ENCODE results near the gene IFFO2. TPM values are rescaled to one million over a fixed set of nuclear protein-coding genes. Genes with fewer than 3 reads are reported as not detected.

IFFO2 gene
- total and polyA plus RNA-seq, 2 experiments from 2014 or later: 0.71 to 7.5 TPM

DNA sequence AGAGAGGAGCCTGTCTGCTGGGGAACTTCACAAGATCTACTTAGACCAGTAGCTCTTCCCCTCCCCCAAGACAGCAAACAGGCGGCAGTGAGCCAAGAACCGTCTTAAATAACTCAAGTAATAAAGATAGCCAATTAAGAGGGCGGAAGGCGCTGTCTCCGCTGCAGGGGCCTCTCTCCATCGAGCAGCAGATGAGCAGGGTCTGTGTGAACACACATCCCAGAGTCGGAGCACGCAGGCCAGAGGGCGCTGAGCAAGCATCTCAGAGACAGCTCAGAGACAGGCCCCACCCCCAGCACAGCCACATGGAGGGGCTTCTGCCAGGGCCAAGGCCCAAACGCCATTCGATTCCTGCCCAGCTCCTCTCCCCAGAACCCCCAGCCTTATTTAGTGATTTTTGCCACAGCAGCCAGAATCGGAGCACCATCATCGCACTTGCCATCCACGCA, 11.1 kb downstream of the IFFO2 start:
- no peaks in the 10 kb centered on the region; the same call in 1 of the 2 replicates for H3K79me2 ChIP-seq (replicated peaks; ENCODE audit: insufficient read depth)
- H3K27ac ChIP-seq (ENCODE audit: low read depth): no peak overlapping the region
- no peaks in the 10 kb centered on the region for H3K27me3 ChIP-seq (ENCODE audit: insufficient read depth)
- H4K20me1 ChIP-seq (replicated peaks; ENCODE audit: insufficient read depth): no peaks in the 10 kb centered on the region
- H3F3A ChIP-seq (replicated peaks; ENCODE audit: low read depth): no peaks in the 10 kb centered on the region
- DNase-seq (ENCODE audit: low spot score): peak; percentile 58
- Mint-ChIP-seq H3K4me3 (no peak overlapping the region), H3K9me3 (peaks cover 3% of the 10 kb centered on the region; the same call in 2 of the 3 replicates), H3K36me3 (ENCODE audit: low read depth) (no peaks in the 10 kb centered on the region; the same call in 2 of the 3 replicates), H3K27me3 (ENCODE audit: insufficient read depth, low read depth, poor library complexity) (peaks cover 24% of the 10 kb centered on the region), H3K4me1 (peaks cover 54% of the 10 kb centered on the region), H3K27ac (no peak overlapping the region; the same call in 1 of the 2 replicates)
- H2AFZ ChIP-seq: no peak overlapping the region
- ATAC-seq: peak; percentile 29
- H3K4me2 ChIP-seq: peak overlapping the region; percentile 49; the same call in 1 of the 2 replicates
- peaks cover 22% of the 10 kb centered on the region for H3K4me1 ChIP-seq (ENCODE audit: insufficient read depth)
- no peaks in the 10 kb centered on the region for H3K36me3 ChIP-seq (ENCODE audit: insufficient read depth)
- H3K9me2 ChIP-seq (ENCODE audit: insufficient read depth): no peaks in the 10 kb centered on the region
- H3K4me3 ChIP-seq: no peak overlapping the region
- TF ChIP-seq, protein P1, sequence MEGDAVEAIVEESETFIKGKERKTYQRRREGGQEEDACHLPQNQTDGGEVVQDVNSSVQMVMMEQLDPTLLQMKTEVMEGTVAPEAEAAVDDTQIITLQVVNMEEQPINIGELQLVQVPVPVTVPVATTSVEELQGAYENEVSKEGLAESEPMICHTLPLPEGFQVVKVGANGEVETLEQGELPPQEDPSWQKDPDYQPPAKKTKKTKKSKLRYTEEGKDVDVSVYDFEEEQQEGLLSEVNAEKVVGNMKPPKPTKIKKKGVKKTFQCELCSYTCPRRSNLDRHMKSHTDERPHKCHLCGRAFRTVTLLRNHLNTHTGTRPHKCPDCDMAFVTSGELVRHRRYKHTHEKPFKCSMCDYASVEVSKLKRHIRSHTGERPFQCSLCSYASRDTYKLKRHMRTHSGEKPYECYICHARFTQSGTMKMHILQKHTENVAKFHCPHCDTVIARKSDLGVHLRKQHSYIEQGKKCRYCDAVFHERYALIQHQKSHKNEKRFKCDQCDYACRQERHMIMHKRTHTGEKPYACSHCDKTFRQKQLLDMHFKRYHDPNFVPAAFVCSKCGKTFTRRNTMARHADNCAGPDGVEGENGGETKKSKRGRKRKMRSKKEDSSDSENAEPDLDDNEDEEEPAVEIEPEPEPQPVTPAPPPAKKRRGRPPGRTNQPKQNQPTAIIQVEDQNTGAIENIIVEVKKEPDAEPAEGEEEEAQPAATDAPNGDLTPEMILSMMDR (conservative IDR thresholded peaks at IDR 0.05; ENCODE audit: low read depth in 2 of 2): peak in 1 of 2 experiments; percentile 28; a peak in 1 of 4 replicates
- TF ChIP-seq, protein P2, sequence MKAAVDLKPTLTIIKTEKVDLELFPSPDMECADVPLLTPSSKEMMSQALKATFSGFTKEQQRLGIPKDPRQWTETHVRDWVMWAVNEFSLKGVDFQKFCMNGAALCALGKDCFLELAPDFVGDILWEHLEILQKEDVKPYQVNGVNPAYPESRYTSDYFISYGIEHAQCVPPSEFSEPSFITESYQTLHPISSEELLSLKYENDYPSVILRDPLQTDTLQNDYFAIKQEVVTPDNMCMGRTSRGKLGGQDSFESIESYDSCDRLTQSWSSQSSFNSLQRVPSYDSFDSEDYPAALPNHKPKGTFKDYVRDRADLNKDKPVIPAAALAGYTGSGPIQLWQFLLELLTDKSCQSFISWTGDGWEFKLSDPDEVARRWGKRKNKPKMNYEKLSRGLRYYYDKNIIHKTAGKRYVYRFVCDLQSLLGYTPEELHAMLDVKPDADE (IDR thresholded peaks at IDR 0.05): no peak

DNA sequence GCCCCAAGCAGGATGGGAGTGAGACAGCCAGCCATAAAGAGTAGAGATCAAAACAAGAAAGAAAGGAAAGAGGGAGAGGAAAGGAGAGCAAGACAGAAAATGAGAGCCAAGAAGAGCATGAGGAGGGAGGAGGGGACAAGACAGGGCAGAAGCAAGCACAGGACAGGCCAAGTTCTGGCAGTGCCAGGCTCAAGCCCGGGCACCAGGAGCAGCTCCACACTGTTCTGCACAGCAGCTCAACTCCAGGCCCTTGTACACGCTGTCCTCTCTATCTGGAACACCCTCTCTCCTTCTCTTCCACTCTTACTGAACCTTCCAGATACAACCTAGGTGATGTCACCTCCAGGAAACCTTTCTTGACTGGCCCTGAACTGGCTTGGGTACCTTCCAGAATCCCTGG, 11.7 kb downstream of the IFFO2 start:
- Histone ChIP-seq H3K79me2 (replicated peaks; ENCODE audit: insufficient read depth) (no peaks in the 10 kb centered on the region; the same call in 1 of the 2 replicates), H3K4me2 (0 out of 2 replicates have a peak overlapping the region, but pooled peaks have one; percentile 49), H3K36me3 (ENCODE audit: insufficient read depth) (no peaks in the 10 kb centered on the region), H3K9me2 (ENCODE audit: insufficient read depth) (no peaks in the 10 kb centered on the region), H3F3A (replicated peaks; ENCODE audit: low read depth) (no peaks in the 10 kb centered on the region), H3K27ac (ENCODE audit: low read depth) (no peak overlapping the region), H3K4me3 (no peak overlapping the region), H3K27me3 (ENCODE audit: insufficient read depth) (no peaks in the 10 kb centered on the region), H3K4me1 (ENCODE audit: insufficient read depth) (peaks cover 19% of the 10 kb centered on the region), H4K20me1 (replicated peaks; ENCODE audit: insufficient read depth) (no peaks in the 10 kb centered on the region), H2AFZ (no peak overlapping the region)
- ATAC-seq (no peak), DNase-seq (ENCODE audit: low spot score) (no peak)
- Mint-ChIP-seq H3K4me1 (peaks cover 52% of the 10 kb centered on the region), H3K27me3 (ENCODE audit: insufficient read depth, low read depth, poor library complexity) (peaks cover 18% of the 10 kb centered on the region), H3K9me3 (peaks cover 3% of the 10 kb centered on the region; the same call in 2 of the 3 replicates), H3K27ac (no peak overlapping the region), H3K4me3 (no peak overlapping the region; the same call in 2 of the 3 replicates), H3K36me3 (ENCODE audit: low read depth) (no peaks in the 10 kb centered on the region; the same call in 2 of the 3 replicates)
- TF ChIP-seq ZNF331 (CRISPR knock-in tag; IDR thresholded peaks at IDR 0.05; ENCODE audit: low read depth) (no peak), CREB1 (CRISPR knock-in tag; IDR thresholded peaks at IDR 0.05; ENCODE audit: low read depth) (no peak)

DNA sequence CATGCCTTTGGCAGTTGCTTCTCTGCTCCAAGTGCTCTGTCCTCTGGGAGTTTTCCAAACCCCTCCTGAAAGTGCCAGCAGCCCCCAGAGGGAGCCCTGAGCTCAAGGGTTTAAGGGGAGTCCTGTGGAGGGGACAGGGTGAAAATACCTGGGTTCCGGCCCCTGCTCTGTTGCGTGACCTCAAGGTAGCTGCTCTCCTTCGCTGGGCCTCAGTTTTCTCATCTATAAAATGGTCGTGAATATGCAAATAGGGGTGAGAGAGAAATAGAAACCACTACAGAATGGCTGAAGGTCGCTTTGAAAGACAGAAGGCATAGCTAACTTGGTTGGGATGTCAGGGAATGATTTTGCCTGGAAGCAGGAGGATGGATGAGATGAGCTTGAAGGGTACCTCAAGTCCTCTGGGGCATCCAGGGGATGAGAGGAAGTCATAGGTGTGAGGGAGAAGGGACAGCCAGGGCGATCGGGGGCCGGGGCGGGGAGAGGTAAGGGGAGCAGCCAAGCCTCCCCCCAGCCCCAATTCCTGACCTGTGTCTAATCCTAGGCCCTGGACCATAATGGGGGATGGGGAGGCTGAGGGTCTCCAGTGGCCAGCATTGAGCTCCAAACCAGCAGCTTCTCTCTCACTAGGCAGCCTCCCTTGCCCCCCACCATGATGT, 12.4 kb downstream of the IFFO2 start:
- Histone ChIP-seq H3K4me2 (no peak overlapping the region), H4K20me1 (replicated peaks; ENCODE audit: insufficient read depth) (no peaks in the 10 kb centered on the region; the same call in 1 of the 2 replicates), H3K27me3 (ENCODE audit: insufficient read depth) (no peaks in the 10 kb centered on the region), H3K4me3 (no peak overlapping the region), H3K27ac (ENCODE audit: low read depth) (no peak overlapping the region), H2AFZ (no peak overlapping the region), H3K9me2 (ENCODE audit: insufficient read depth) (no peaks in the 10 kb centered on the region), H3K79me2 (replicated peaks; ENCODE audit: insufficient read depth) (no peaks in the 10 kb centered on the region; the same call in 1 of the 2 replicates), H3K4me1 (ENCODE audit: insufficient read depth) (peaks cover 12% of the 10 kb centered on the region; the same call in 1 of the 2 replicates), H3K36me3 (ENCODE audit: insufficient read depth) (no peaks in the 10 kb centered on the region), H3F3A (replicated peaks; ENCODE audit: low read depth) (no peaks in the 10 kb centered on the region)
- DNase-seq (ENCODE audit: low spot score) (no peak), ATAC-seq (no peak)
- no peak overlapping the region for H3K27ac Mint-ChIP-seq
- H3K36me3 Mint-ChIP-seq (ENCODE audit: low read depth): no peaks in the 10 kb centered on the region; the same call in 2 of the 3 replicates
- H3K4me1 Mint-ChIP-seq: peaks cover 45% of the 10 kb centered on the region
- peaks cover 3% of the 10 kb centered on the region; the same call in 2 of the 3 replicates for H3K9me3 Mint-ChIP-seq
- H3K27me3 Mint-ChIP-seq (ENCODE audit: insufficient read depth, low read depth, poor library complexity): peaks cover 12% of the 10 kb centered on the region
- no peak overlapping the region for H3K4me3 Mint-ChIP-seq
- TF ChIP-seq JUNB (IDR thresholded peaks at IDR 0.05; ENCODE audit: unreplicated experiment): no peak
- TF ChIP-seq, protein P1 (conservative IDR thresholded peaks at IDR 0.05; ENCODE audit: low read depth in 2 of 2): peak in 1 of 2 experiments; percentile 36; a peak in 1 of 4 replicates
